Activated CD4-positive, alpha-beta T cell treated with anti-CD3 and anti-CD28 coated beads for 36 hours (primary cell): ENCODE measurements around the gene TRRAP. TPM values are rescaled to one million over a fixed set of nuclear protein-coding genes. Genes with fewer than 3 reads are reported as not detected.

Experiments used
- ATAC-seq: fragments of 200-7000 bp; cut with Tn5 transposase; one replicate; pipeline ENCODE4 v1.10.0; 2021; ENCODE audit warnings: mild to moderate bottlenecking, moderate library complexity
- CTCF ChIA-PET: fragments of 350-600 bp; sonication (Branson Sonifier 250); formaldehyde crosslinking; loops from one replicate; lab custom pipeline; 2021; ENCODE audit warnings: antibody characterized with exemption; lab: Charles Lee
- POLR2A ChIA-PET: fragments of 350-600 bp; sonication (Branson Sonifier 250); formaldehyde crosslinking; loops from one replicate; lab custom pipeline; 2021; ENCODE audit warnings: antibody characterized with exemption, inconsistent platforms; lab: Charles Lee
- DNase-seq: peaks from one replicate; pipeline ENCODE4 v3.0.0-alpha.2; 2020
- H3K27ac Mint-ChIP-seq: one replicate; pipeline ENCODE4 v1.8.0; 2021; ENCODE audit warnings: mixed read lengths
- H3K27me3 Mint-ChIP-seq: one replicate; pipeline ENCODE4 v1.8.0; 2021; ENCODE audit warnings: mixed read lengths
- H3K36me3 Mint-ChIP-seq: one replicate; pipeline ENCODE4 v1.8.0; 2021; ENCODE audit warnings: low read depth, mixed read lengths
- H3K4me1 Mint-ChIP-seq: one replicate; pipeline ENCODE4 v1.8.0; 2021; ENCODE audit warnings: mixed read lengths
- H3K4me3 Mint-ChIP-seq: one replicate; pipeline ENCODE4 v1.8.0; 2021; ENCODE audit warnings: mild to moderate bottlenecking, moderate library complexity, mixed read lengths
- H3K9me3 Mint-ChIP-seq: one replicate; pipeline ENCODE4 v1.8.0; 2021; ENCODE audit warnings: low read depth, mixed read lengths
- intact Hi-C, 2 experiments: fragments of 100-400 bp; cut with DNase I in 1 of 2; cut with micrococcal nuclease in 1 of 2; formaldehyde crosslinking; loops; one replicate each; pipeline versions ENCODE4 v1.14.2 to v1.15.1; 2022 to 2024; cut with DNase I, micrococcal nuclease
- total RNA-seq, 2 experiments: library from RNA; stranded (reverse); gene quantifications; one replicate each; pipeline ENCODE4 v1.2.3, GENCODE V29; 2021

Gene TRRAP
- total RNA-seq, 2 experiments from 2014 or later: 51.7 to 54.0 TPM

DNA sequence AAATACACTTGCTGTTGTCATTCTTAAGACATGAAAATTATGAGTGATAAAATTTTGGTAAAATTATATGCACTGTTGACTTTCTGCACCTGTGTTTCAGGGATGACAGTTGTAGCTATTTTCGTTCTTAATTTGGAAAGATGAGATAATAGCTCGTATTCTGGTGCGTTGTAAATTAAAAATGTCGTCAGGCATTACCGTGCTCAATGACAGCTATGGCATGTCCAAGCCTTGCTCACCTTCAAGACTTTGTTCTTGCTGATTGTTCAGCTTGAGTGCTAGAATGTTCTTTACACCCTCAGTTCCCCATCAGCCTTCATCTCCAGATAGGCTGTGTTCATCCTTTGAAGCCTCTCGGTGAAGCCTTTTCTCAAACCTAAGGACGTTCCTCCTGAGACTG lies 21.5 kb downstream of the TRRAP start:
- peaks cover 68% of the 10 kb centered on the region for H3K36me3 Mint-ChIP-seq
- DNase-seq: no peak
- ChIA-PET POLR2A (interaction anchor here (0.6 kb wide), 1 partner anchor 15 kb away, joined by 7 read pairs; no protein-coding TSS in a partner anchor), CTCF (no interaction called here)
- no peak overlapping the region for H3K4me3 Mint-ChIP-seq
- H3K4me1 Mint-ChIP-seq: no peaks in the 10 kb centered on the region
- H3K9me3 Mint-ChIP-seq: no peaks in the 10 kb centered on the region
- intact Hi-C loops: no loop called here
- no peak for ATAC-seq
- H3K27me3 Mint-ChIP-seq: no peaks in the 10 kb centered on the region
- no peak overlapping the region for H3K27ac Mint-ChIP-seq

DNA sequence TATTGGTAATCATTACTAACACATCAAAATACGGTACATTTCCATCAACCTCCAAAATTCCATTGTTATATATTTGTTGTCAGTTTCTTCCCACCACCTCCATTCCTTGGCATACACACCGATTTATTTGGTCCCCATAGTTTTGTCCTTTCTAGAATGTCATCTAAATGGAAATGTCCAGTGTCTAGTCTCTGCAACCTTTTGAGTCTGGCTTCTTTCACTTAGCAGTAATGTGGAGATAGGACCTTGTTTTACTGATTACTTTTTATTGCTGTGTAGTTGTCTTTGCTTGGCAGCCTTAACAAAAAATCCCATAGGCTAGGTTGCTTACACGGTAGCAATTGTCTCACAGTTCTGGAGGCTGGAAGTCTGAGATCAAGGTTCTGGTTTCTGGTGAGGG lies 22.5 kb downstream of the TRRAP start:
- intact Hi-C loops: no loop called here
- ChIA-PET CTCF (no interaction called here), POLR2A (no interaction called here)
- Mint-ChIP-seq H3K27me3 (no peaks in the 10 kb centered on the region), H3K9me3 (no peaks in the 10 kb centered on the region), H3K4me1 (no peaks in the 10 kb centered on the region), H3K36me3 (peaks cover 70% of the 10 kb centered on the region), H3K27ac (no peak overlapping the region), H3K4me3 (no peak overlapping the region)
- no peak for DNase-seq
- no peak for ATAC-seq

DNA sequence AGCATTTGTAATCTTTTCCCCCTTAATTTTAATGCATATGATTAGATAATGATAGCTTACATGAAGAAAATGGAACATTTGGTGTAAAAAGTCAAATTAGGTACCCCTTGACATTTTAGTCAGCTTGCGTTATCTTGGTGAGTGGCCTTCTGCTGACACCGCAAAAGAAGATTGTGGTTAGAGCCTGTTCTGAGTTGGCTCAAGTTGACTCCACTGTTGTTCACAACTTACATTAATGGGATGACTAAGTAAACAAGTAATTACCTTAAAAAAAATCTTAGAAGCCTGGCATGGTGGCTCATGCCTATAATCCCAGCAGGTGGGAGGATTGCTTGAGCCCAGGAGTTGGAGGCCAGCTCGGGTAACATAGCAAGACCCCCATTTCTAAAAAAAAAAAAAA lies 24.2 kb downstream of the TRRAP start:
- ATAC-seq: no peak
- ChIA-PET CTCF (interaction anchor here (0.6 to 1.1 kb wide), 2 partner anchors 19 to 678 kb away, joined by 3 read pairs; no protein-coding TSS in a partner anchor), POLR2A (no interaction called here)
- no peak for DNase-seq
- Mint-ChIP-seq H3K36me3 (peaks cover 64% of the 10 kb centered on the region), H3K27ac (no peak overlapping the region), H3K27me3 (no peaks in the 10 kb centered on the region), H3K4me3 (no peak overlapping the region), H3K4me1 (no peaks in the 10 kb centered on the region), H3K9me3 (no peaks in the 10 kb centered on the region)
- intact Hi-C loops: no loop called here

DNA sequence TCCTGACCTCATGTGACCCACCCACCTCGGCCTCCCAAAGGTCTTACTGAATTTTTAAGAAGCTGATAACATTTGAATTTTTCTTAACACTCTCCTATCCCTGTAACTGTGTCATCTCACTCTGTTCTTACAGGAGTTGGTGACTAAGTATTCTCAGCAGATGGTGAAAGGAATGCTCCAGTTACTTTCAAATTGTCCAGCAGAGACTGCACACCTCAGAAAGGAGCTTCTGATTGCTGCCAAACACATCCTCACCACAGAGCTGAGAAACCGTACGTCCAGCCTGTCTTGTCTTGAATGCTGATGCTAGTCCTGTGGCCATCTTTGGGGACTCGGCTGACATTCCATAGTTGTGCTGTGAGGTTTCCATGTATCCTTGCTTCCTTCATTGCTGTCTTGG lies 24.9 kb downstream of the TRRAP start:
- H3K9me3 Mint-ChIP-seq: no peaks in the 10 kb centered on the region
- no peaks in the 10 kb centered on the region for H3K27me3 Mint-ChIP-seq
- H3K4me1 Mint-ChIP-seq: no peaks in the 10 kb centered on the region
- H3K27ac Mint-ChIP-seq: no peak overlapping the region
- peaks cover 65% of the 10 kb centered on the region for H3K36me3 Mint-ChIP-seq
- CTCF ChIA-PET: interaction anchor here (0.9 to 1.3 kb wide), 3 partner anchors 20 to 27 kb away, joined by 3 read pairs; no protein-coding TSS in a partner anchor
- ATAC-seq (no peak), DNase-seq (no peak)
- POLR2A ChIA-PET: no interaction called here
- no peak overlapping the region for H3K4me3 Mint-ChIP-seq
- intact Hi-C loops: no loop called here

GRCh38 chr7:98907570-98907969 lies 29.2 kb downstream of the TRRAP start:
- H3K27me3 Mint-ChIP-seq: no peaks in the 10 kb centered on the region
- H3K9me3 Mint-ChIP-seq: no peaks in the 10 kb centered on the region
- ATAC-seq (no peak), DNase-seq (no peak)
- no peak overlapping the region for H3K27ac Mint-ChIP-seq
- intact Hi-C loops: no loop called here
- POLR2A ChIA-PET: interaction anchor here (0.5 to 0.8 kb wide), 2 partner anchors 39 to 443 kb away, joined by 3 to 10 read pairs; no protein-coding TSS in a partner anchor
- no peaks in the 10 kb centered on the region for H3K4me1 Mint-ChIP-seq
- CTCF ChIA-PET: interaction anchor here (0.7 to 1.5 kb wide), 4 partner anchors 14 to 785 kb away, joined by 3 read pairs; no protein-coding TSS in a partner anchor
- H3K4me3 Mint-ChIP-seq: no peak overlapping the region
- H3K36me3 Mint-ChIP-seq: peaks cover 54% of the 10 kb centered on the region

- CTCF ChIA-PET: interaction anchor here (0.8 to 1.5 kb wide), 2 partner anchors 27 to 786 kb away, joined by 3 read pairs; no protein-coding TSS in a partner anchor
- ATAC-seq (no peak), DNase-seq (no peak)
- H3K27ac Mint-ChIP-seq: no peak overlapping the region
- no peak overlapping the region for H3K4me3 Mint-ChIP-seq
- H3K4me1 Mint-ChIP-seq: no peaks in the 10 kb centered on the region
- no peaks in the 10 kb centered on the region for H3K27me3 Mint-ChIP-seq
- peaks cover 58% of the 10 kb centered on the region for H3K36me3 Mint-ChIP-seq
- intact Hi-C loops: no loop called here
- POLR2A ChIA-PET: interaction anchor here (0.6 to 0.8 kb wide), 2 partner anchors 14 to 442 kb away, joined by 3 read pairs; no protein-coding TSS in a partner anchor
- no peaks in the 10 kb centered on the region for H3K9me3 Mint-ChIP-seq
Measured at GRCh38 chr7:98908585-98908984, 30.3 kb downstream of the TRRAP start.

- Mint-ChIP-seq H3K27ac (no peak overlapping the region), H3K4me3 (no peak overlapping the region), H3K4me1 (no peaks in the 10 kb centered on the region), H3K9me3 (no peaks in the 10 kb centered on the region), H3K27me3 (no peaks in the 10 kb centered on the region), H3K36me3 (peaks cover 56% of the 10 kb centered on the region)
- CTCF ChIA-PET: no interaction called here
- intact Hi-C loops: no loop called here
- no peak for DNase-seq
- POLR2A ChIA-PET: no interaction called here
- ATAC-seq: no peak
Measured at GRCh38 chr7:98909487-98909886, 31.2 kb downstream of the TRRAP start.

DNA sequence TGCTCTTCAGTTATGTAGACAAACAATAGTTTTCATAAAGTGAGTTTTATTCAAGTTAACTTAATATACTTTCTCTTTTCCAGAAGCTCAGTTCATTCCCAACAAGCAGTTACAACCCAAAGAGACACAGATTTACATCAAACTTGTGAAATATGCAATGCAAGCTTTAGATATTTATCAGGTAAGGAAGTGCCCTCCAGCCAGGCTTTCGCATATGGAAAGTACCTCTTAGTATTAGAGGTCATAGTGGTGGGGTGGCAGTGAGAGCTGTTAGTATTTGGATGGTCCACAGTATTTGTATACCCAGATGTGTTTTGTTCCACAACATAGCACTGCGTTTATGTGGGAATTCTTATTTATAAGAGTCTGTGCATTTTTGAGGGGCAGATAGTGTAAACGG lies 32.1 kb downstream of the TRRAP start:
- ATAC-seq: no peak
- no peak for DNase-seq
- H3K9me3 Mint-ChIP-seq: no peaks in the 10 kb centered on the region
- ChIA-PET CTCF (no interaction called here), POLR2A (no interaction called here)
- no peaks in the 10 kb centered on the region for H3K4me1 Mint-ChIP-seq
- intact Hi-C loops: no loop called here
- H3K27ac Mint-ChIP-seq: no peak overlapping the region
- no peak overlapping the region for H3K4me3 Mint-ChIP-seq
- H3K36me3 Mint-ChIP-seq: peaks cover 47% of the 10 kb centered on the region
- H3K27me3 Mint-ChIP-seq: no peaks in the 10 kb centered on the region

DNA sequence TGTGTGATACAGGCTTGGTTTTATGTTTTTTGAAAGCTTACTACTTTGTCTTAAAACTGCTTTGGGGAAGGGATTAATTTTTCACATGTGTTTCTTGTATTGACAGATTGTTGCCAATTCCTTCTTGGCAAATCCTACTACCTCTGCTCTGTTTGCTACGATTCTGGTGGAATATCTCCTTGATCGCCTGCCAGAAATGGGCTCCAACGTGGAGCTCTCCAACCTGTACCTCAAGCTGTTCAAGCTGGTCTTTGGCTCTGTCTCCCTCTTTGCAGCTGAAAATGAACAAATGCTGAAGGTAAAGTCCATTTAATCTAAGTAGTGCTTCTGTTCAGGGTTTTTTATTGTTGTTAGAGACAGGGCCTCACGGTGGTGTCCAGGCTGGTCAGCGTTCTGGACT lies 33.6 kb downstream of the TRRAP start:
- H3K27me3 Mint-ChIP-seq: no peaks in the 10 kb centered on the region
- no peak for DNase-seq
- H3K36me3 Mint-ChIP-seq: peaks cover 45% of the 10 kb centered on the region
- POLR2A ChIA-PET: no interaction called here
- CTCF ChIA-PET: no interaction called here
- no peak overlapping the region for H3K4me3 Mint-ChIP-seq
- no peak overlapping the region for H3K27ac Mint-ChIP-seq
- intact Hi-C loops: no loop called here
- H3K9me3 Mint-ChIP-seq: no peaks in the 10 kb centered on the region
- H3K4me1 Mint-ChIP-seq: no peaks in the 10 kb centered on the region
- ATAC-seq: no peak

GRCh38 chr7:98913026-98913425 lies 34.7 kb downstream of the TRRAP start:
- Mint-ChIP-seq H3K4me3 (no peak overlapping the region), H3K27me3 (no peaks in the 10 kb centered on the region), H3K4me1 (no peaks in the 10 kb centered on the region), H3K27ac (no peak overlapping the region), H3K9me3 (no peaks in the 10 kb centered on the region), H3K36me3 (peaks cover 47% of the 10 kb centered on the region)
- DNase-seq (no peak), ATAC-seq (no peak)
- POLR2A ChIA-PET: no interaction called here
- CTCF ChIA-PET: interaction anchor here (0.8 kb wide), 1 partner anchor 533 kb away, joined by 5 read pairs; no protein-coding TSS in a partner anchor
- intact Hi-C loops: no loop called here

DNA sequence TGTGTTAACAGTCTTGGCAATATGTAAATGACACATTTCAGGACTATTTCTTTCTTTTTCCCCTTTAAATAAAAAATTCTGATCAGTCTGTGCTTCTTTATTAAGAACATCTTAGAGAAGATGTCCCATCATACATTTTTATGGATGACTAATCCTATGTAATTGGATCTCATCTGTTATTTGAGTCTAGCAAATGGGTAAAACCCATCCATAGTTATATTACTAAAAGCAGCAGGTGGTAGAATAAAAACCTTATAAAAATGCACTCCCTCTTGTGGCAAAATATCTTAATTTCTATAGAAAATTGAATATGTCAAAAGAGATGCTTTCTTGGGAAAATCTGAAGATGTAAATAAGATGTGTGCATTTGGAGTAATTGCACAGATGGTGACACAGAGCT lies 35.3 kb downstream of the TRRAP start:
- Mint-ChIP-seq H3K27ac (no peak overlapping the region), H3K9me3 (no peaks in the 10 kb centered on the region), H3K4me3 (no peak overlapping the region), H3K27me3 (no peaks in the 10 kb centered on the region), H3K36me3 (peaks cover 46% of the 10 kb centered on the region), H3K4me1 (no peaks in the 10 kb centered on the region)
- DNase-seq: no peak
- CTCF ChIA-PET: interaction anchor here (1.2 kb wide), 1 partner anchor 20 kb away, joined by 3 read pairs; no protein-coding TSS in a partner anchor
- POLR2A ChIA-PET: interaction anchor here (0.5 kb wide), 1 partner anchor 562 kb away, joined by 11 read pairs; no protein-coding TSS in a partner anchor
- no peak for ATAC-seq
- intact Hi-C loops: no loop called here

DNA sequence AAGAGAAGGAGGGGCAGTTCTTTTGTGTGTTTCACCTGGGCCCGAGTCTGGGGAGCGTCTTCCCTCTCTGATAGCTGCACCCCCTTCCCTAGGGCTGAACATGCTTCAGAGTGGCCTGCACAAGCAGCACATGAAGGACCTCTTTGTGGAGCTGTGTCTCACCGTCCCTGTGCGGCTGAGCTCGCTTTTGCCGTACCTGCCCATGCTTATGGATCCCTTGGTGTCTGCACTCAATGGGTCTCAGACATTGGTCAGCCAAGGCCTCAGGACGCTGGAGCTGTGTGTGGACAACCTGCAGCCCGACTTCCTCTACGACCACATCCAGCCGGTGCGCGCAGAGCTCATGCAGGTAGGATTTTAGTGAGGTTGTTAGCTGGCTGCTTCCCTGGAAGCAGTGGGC lies 39.0 kb downstream of the TRRAP start:
- ATAC-seq (no peak), DNase-seq (no peak)
- no peaks in the 10 kb centered on the region for H3K9me3 Mint-ChIP-seq
- peaks cover 53% of the 10 kb centered on the region for H3K36me3 Mint-ChIP-seq
- intact Hi-C loops: no loop called here
- POLR2A ChIA-PET: interaction anchor here (0.6 kb wide), 1 partner anchor 13 kb away, joined by 3 read pairs; no protein-coding TSS in a partner anchor
- no peaks in the 10 kb centered on the region for H3K4me1 Mint-ChIP-seq
- CTCF ChIA-PET: no interaction called here
- H3K27me3 Mint-ChIP-seq: no peaks in the 10 kb centered on the region
- no peak overlapping the region for H3K4me3 Mint-ChIP-seq
- H3K27ac Mint-ChIP-seq: no peak overlapping the region
